GM23248 (cell line): Measurements from ENCODE around the gene PIK3R5.

Experiments
- EZH2 ChIP-seq: fragments of 200-600 bp; sonication (generic); IDR thresholded peaks from 2 replicates; pipeline ENCODE4 v1.6.1; 2018; ENCODE audit warnings: antibody characterized with exemption, mild to moderate bottlenecking; ENCODE audit not compliant: insufficient read depth, poor library complexity, severe bottlenecking
- EZH2phosphoT487 ChIP-seq: fragments of 200-600 bp; sonication (generic); IDR thresholded peaks from 2 replicates; pipeline ENCODE4 v1.6.1; 2018; ENCODE audit warnings: antibody characterized with exemption, moderate library complexity, mild to moderate bottlenecking, low read depth; ENCODE audit not compliant: insufficient read depth

- TF ChIP-seq EZH2: no peak
- TF ChIP-seq EZH2phosphoT487: no peak
Measured at GRCh38 chr17:8967861-8968260, 2.4 kb upstream of the PIK3R5 start.
